G401.6 (cell line): ENCODE results near the gene ATF6B.
"Not testable (repeated sequence)": the region's sequence is repeated elsewhere in the genome, so short reads cannot be mapped to it uniquely, and the experiment has no call there.

Experiments used
- FAIRE-seq: peaks from 2 replicates; lab custom pipeline; 2012; peaks lifted over from hg19 to GRCh38; lab: Jason Lieb, UNC

ATF6B gene

GRCh38 chr6:32107406-32107805 lies 20.6 kb downstream of the ATF6B start:
- FAIRE-seq = no peak

DNA sequence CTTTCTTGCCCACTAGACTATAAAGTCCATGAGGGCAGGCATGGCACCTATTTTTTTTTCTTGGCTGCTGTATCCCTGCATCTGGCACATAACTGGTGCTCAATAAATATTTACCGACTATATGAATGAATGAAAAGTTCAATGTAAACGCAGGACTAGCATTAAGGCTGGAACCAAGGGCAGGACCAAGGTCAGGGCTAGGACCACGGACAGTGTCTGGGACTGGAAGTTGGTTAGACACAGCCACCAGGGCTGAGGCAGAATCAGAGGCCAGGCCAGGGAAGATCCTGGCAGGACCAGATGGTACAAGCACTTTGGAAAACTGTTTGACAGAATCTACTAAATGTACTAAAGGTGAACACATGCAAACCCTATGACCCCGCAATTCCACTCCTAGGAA lies 22.6 kb downstream of the ATF6B start:
- no peak for FAIRE-seq

DNA sequence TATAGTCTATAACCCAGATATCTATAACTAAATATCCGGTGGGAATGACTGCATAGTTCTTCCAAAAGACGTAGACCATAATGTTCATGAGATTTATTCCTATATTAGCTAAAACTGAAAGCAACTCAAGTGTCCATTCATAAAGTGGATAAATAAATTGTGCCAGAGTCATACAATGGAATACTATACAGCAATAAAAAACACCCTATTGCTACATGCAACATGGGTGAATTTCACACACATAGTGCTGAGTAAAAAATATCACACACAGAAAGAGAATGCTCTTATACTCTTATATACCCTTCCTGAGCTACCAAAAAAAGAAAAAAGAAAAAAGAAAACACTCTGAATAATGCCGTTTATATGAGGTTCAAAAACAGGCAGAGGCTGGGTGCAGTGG lies 25.8 kb downstream of the ATF6B start:
- no peak for FAIRE-seq

- not testable (repeated sequence) for FAIRE-seq
Measured at GRCh38 chr6:32100251-32100650, 27.8 kb downstream of the ATF6B start.

DNA sequence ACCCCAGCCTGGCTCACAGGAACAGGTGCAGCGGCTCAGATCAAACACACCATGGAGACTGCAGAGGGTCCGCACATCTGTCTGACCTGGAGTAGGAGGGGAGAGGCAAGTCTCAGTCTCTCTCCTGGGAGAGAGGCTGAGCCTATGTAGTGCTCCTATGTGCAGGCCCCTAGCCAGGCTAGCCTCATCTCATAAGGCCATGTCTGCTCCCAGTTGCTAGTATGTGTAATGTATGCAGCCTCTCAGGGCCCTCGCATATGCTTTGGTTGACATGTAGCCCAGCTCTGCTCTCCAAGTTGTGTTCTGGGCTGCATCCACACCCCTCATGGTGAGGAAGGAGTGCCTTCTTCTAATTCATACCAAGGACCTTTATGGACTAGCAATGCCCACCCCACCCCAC lies 30.7 kb downstream of the ATF6B start:
- no peak for FAIRE-seq

- FAIRE-seq = no peak
Measured at GRCh38 chr6:32096394-32097258, 31.4 kb downstream of the ATF6B start.

DNA sequence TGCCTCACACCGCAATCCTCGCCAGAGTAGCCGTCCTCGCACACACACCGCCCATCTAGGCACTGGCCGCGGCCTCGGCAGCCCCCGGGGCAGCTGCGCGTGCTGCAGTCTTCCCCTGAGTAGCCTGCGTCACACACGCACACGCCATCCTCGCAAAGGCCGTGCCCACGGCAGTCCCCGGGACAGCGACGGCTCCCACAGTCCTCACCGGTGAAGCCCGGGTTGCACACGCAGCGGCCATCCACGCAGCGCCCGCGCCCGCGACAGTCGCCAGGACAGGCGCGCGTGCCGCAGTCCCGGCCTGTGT lies 32.0 kb downstream of the ATF6B start:
- FAIRE-seq = no peak

DNA sequence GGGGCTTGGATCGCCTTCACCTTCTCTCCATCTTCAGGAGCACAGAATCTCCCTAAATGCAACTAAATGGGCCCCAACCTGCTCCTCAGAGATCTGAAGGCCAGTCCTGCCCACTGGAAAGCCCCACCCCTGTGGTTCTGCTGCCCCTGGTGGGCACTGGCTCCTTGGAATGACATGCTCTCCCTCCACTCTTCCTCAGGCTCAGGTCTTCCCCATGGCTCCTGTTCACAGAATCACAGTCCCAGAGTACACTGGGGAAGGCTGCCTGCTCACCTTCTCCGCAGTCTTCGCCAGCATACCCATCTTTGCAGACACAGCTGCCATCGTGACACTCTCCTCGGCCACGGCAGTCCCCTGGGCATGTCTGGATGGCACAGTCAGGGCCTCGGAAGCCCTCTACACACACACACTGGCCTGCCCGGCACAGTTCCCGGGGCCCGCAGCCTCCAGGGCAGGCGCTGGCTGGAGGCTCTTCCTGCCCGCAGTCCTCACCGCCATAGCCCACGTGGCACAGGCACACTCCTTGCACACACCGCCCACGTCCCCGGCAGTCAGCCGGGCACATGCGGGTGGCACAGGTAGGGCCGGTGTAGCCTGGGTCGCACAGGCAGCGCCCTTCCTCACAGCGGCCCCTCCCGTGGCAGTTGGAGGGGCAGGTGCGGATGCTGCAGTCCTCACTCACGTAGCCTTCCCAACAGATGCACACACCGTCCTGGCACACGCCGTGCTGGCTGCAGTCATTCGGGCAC lies 32.5 kb downstream of the ATF6B start:
- no peak for FAIRE-seq

DNA sequence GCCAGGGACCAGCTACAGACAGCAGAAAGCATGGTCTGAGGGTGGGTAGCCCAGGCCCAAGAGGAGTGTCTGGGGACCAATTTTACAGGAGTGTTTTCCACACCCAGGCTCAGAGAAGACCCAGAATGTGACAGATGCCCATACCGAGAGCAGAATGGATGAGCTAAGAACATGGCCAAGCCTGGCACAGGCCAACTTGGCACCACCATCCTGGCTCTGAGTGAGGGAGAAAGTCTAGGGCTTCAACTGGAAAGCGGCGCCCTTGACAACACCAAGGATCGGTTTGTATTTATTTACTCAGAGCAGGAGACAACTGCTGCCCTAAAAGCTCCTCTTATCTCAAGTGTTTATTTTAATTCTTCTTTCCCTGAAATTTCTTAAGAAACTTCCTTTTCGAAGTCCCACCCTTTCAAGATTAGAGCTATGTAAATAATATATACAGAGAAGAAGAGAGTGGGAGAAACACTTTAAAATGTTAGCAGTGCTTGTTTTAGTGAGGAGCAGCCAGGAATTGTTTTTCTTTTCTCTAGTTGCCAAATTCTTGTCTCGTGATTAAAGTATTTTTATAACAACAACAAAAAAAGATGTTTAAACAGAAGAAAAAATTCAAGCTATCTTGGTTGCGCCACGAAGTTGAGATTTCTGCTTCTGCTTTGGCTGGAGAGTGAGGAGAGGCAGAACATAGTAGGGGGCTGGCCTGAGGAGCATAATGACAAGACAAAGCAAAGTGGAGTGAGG lies 35.1 kb downstream of the ATF6B start:
- FAIRE-seq = no peak

DNA sequence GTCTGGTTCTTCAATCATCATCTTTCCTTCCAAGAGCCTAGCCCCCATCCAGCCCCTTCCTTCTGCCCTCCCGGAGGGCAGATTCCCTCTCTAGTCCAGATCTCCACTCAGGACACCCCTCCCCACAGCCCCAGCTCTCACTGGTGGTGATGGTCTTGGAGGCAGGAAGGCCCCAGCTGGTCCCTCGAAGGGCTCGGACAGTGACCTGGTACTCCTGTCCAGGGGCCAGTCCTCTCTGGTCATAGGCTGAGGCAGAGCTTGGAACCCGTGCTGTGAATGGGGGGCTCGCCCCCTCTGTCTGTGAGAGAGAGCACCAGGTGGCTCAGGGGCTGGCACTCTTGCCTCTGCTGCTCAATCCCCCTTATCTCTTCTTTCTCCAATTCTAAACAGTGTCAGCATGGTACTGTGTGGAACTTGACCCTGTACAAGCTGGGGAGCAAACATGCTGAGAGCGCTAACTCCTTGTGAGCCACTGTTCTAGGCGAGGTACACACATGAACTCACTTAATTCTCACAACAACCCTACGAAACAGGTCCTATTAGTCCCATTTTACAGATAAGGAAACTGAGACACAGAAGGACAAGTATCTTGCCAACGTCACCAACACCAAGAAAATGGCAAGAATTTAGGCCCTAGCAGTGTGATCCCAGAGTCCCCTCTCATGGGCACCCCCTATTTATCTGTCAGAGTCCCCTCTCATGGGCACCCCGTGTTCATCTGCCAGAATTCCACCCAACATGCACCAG lies 38.8 kb downstream of the ATF6B start:
- FAIRE-seq = no peak

DNA sequence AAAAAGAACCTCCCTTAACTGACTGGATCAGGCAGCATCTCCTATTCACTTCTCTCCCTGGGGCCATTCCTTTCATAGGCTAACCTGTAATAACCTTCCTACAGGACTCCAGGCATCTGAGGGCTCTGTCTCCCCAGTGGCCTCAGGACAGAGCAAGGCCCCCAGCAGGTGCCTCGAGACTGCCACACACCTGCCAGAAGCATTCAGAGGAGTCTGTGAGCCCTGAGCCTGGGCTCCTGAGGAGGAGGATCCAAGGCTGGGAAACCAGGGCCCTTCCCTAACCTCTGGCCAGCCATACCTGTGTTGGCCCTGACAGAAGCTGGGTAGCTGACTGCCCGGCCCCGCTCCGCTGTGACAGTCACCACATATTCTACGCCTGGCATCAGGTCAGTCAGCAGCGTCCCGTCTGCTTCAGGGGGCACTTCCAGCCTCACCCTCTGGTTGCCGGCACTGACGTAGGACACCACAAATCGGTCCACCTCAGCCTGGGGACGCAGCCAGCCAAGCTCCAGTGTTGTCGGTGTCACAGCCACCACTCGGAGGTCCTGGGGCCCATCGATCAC lies 39.5 kb downstream of the ATF6B start:
- no peak for FAIRE-seq

GRCh38 chr6:32087574-32088486 lies 40.2 kb downstream of the ATF6B start:
- FAIRE-seq = no peak

GRCh38 chr6:32086661-32087573 lies 41.1 kb downstream of the ATF6B start:
- FAIRE-seq = no peak

DNA sequence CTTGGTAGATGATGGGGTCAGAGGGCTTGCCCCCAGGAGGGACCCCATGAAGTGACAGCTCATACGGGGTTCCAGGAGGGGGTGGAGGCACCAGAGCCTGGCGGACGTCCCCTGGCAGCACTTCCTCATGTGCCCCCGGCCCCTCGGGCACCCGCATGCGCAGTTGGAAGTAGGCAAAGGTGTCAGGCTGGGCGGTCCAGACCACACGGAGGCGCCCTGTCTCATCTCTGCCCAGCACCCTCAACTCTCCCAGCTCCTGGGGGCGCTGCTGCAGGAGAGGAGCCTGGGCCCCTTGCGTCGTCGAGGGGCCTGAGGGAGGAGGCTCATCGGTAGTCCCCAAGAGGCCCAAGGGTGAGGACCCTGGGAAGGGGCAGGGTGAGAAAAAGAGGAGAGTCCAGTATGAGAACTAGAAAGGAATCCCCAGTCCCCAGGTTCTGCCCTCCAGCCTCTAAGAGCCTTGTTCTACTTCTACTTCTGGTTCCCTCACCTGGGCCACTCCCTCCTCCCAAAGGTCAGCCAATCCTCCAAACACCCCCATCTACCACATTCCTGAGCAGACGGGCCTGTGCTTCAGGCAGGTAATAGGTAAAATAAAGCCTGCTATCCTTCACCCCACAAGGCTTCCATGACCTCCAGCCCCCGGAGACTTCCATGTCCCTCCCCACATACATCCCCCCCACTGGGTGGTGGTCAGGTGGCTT lies 42.1 kb downstream of the ATF6B start:
- no peak for FAIRE-seq

DNA sequence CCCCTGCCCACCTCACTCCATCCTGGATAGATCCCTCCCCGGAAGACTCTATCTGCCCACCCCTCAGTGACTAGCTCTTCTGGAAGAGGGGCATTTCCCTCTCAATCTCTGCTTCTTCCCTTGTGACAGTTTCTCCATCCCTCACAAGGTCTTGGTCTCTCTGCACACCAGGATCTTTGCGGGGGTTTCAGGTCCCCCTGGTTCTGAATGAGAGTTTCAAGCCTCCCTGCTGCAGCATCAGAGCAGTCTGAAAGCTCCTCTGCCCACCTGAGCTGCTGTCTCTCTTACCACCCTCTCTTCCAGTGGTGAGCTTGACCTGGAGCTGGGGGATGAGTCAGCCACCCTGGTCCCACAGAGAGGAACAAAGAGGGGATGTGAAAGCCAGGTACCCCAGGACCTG lies 43.3 kb downstream of the ATF6B start:
- no peak for FAIRE-seq

GRCh38 chr6:32083812-32084768 lies 44.0 kb downstream of the ATF6B start:
- FAIRE-seq = no peak

DNA sequence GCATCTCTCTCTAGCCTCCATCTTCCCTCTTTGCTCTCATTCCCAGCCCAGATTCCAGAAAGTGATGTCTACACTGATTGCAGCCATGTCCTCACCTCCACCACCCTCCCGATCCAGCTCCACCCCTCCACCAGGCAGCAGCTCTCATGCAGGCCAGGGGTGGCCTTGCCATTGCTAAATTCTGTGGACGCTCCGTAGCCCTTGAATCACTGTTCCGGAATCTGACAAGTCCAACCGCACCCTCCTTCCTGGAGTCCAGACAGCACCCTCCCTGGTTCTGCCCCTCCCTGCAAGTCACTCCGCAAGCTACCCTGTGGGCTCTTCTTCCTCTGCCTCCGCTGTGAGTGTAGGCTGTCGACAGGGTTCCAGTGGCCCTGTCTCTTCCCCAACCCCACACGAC lies 45.1 kb downstream of the ATF6B start:
- no peak for FAIRE-seq

DNA sequence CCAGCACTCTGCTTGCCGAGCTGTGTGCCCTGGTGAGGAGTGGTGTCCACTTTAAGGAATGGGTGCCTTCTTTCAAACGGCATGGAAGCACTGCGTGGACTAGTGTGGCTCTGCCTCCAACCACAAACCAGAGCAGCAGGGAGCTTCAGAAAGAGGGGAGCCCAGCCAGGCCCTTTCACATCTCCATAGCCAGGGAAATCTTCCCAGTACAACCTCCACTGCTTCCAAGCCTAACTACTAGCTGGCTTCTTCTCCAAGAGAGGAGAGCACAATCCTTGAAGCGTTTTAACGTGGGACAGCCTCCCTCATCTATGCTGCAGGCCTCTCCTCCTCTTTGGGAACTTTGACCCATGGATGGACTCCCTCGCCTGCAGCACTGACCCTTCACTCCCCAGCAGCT lies 45.6 kb downstream of the ATF6B start:
- no peak for FAIRE-seq
